GM18520 (cell line): ENCODE measurements around the gene ATM.
"Not testable (repeated sequence)": the region's sequence is repeated elsewhere in the genome, so short reads cannot be mapped to it uniquely, and the experiment has no call there.

Source experiments
- ATAC-seq: cut with Tn5 transposase; IDR thresholded peaks from one replicate; pipeline ENCODE4 v1.9.1; 2021; ENCODE audit not compliant: unreplicated experiment

ATM gene

GRCh38 chr11:108370315-108370714 is 147.4 kb downstream of the ATM start:
- ATAC-seq = no peak

GRCh38 chr11:108370990-108371389 is 148.1 kb downstream of the ATM start:
- no peak for ATAC-seq

DNA sequence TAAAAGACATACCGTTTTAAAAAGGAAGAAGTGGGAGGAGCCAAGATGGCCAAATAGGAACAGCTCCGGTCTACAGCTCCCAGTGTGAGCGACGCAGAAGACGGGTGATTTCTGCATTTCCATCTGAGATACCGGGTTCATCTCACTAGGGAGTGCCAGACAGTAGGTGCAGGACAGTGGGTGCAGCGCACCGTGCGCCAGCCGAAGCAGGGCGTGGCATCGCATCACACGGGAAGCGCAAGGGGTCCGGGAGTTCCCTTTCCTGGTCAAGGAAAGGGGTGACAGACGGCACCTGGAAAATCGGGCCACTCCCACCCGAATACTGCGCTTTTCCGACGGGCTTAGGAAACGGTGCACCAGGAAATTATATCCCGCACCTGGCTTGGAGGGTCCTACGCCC is 150.6 kb downstream of the ATM start:
- ATAC-seq = not testable (repeated sequence)

DNA sequence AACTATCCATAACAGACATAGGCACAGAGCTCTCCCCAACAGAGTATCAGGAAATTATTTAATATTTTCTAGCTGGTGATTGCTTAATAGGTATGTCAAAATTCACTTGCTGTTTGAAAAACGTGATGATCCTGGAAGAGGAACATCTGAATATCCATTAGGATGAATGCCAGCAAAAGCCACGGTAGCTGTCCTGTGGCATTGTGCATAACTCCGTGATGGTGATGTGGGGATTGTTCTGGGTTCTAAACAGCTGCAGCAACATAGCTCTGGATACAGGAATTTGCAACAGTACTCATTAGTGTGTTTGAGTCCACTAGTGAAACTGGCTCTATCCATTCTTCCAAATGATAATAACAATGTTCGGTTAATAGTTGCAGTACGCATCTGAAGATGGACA is 165.7 kb downstream of the ATM start:
- ATAC-seq = no peak

DNA sequence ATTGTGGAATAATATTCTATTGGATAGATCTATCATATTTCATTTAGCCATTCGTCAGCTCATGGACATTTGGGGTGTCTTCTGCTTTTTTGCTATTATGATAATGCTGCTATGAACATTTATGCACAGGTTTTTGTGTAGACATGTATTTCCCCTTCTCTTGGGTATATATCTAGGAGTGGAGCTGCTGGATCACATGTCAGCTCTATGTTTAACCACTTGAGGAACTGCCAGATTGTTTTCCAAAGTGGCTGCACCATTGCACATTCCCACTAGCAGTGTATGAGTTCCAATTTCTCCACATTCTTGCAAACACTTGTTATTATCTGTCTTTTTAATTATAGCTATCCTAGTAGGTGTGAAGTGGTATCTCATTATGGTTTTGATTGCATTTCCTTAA is 169.5 kb downstream of the ATM start:
- no peak for ATAC-seq

- no peak for ATAC-seq
Measured at GRCh38 chr11:108393046-108393445, 170.2 kb downstream of the ATM start.

GRCh38 chr11:108394744-108395284 is 171.9 kb downstream of the ATM start:
- ATAC-seq = no peak

DNA sequence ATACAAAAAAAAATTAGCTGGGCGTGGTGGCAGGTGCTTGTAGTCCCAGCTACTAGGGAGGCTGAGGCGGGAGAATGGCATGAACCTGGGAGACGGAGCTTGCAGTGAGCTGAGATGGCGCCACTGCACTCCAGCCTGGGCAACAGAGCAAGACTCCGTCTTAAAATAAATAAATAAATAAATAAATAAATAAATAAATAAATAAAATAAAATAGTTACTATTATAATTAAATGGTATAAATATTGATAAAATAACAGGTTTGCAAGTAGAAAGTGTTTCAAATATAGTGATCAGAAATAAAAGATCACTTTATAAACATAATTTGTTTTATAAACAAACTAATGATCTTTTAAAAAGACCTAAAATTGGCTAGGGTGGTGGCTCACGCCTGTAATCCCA is 173.8 kb downstream of the ATM start:
- not testable (repeated sequence) for ATAC-seq

DNA sequence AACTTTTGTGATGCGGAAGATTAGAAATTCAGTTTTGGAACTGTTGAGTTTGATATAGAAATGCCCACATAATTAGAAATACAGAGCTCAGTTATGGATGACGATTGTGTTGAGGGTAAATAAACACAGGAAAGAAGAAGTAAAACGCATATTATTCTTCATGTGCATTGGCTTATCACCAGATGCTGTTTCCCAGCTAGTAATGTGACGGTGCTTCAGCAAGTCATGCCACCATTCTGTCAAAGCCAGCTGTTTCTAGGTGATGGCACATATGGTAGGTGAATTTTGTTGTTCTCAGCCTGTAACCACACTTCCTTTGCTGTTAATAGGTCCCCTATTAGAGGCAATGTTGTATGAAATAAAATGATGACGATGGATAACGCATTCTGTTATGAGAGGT is 175.6 kb downstream of the ATM start:
- no peak for ATAC-seq

GRCh38 chr11:108402241-108402640 is 179.4 kb downstream of the ATM start:
- no peak for ATAC-seq

DNA sequence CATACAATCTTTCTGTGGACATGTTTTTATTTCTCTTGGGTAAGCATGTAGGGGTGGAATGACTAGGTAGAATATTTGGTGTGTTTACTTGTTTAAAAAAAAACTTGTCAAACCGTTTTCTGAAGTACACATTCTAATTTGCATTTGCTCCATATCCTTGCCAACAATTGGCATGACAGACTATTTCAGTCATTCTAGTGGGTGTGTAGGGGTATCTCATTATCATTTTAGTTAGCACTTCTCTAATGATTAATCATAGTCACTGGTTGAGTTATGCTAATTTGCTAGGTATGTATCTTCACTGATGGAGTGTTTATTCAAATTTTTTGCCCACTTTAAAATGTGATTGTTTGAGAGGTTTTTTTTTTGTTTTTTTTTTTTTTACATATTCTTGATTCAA is 180.2 kb downstream of the ATM start:
- ATAC-seq = no peak

DNA sequence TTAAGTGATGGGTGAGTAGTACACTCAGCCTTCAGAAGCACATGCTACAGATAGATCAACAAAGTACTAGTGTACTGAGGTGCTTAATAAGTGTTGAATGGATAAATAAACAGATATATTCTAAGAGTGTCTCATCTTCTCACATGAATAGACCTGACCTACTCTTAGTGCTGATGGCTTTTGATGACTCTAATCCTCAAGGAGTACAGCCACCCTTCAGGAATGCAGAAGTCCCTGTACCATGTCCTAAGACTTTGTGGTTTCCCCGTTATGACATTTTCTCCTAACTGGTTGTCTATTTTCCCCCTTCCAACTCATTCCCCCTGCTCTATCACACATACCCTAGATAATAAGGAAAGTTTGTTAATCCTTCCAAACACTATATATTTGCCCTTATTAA is 182.8 kb downstream of the ATM start:
- ATAC-seq = no peak

DNA sequence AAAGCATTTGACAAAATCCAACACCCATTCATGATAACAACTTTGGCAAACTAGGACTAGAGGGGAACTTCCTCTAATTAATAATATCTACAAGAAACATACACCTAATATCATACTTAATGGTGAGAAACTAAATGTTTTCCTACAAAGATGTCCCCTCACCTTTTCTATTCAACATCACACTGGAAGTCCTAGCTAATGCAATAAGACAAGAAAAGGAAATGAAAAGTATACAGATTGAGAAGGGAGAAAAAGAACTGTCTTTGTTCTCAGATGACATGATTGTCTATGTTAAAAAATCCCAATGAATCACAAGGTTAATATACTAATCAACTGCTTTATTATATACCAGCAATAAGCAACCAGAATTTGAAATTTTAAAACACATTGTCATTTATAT is 192.1 kb downstream of the ATM start:
- no peak for ATAC-seq

GRCh38 chr11:108417551-108417950 is 194.7 kb downstream of the ATM start:
- not testable (repeated sequence) for ATAC-seq
